Activated CD4-positive, CD25-positive, alpha-beta regulatory T cell treated with anti-CD3 and anti-CD28 coated beads, Interleukin-2, amount 50 U/mL, for 72 hours (primary cell): ENCODE results near the gene ALG11.
"Not testable (repeated sequence)": the region's sequence is repeated elsewhere in the genome, so short reads cannot be mapped to it uniquely, and the experiment has no call there.

Experiments
- DNase-seq: peaks from one replicate; pipeline ENCODE4 v3.0.0; 2021

Gene ALG11

GRCh38 chr13:52030401-52030800 lies 18.2 kb downstream of the ALG11 start:
- not testable (repeated sequence) for DNase-seq

- no peak for DNase-seq
These were observed 20.8 kb downstream of the ALG11 start for GRCh38 chr13:52033039-52033438.

GRCh38 chr13:52034616-52035226 lies 22.5 kb downstream of the ALG11 start:
- DNase-seq = no peak

GRCh38 chr13:52036037-52036436 lies 23.8 kb downstream of the ALG11 start:
- DNase-seq = no peak

- DNase-seq = no peak
These were observed 31.5 kb downstream of the ALG11 start for GRCh38 chr13:52043675-52044074.

- no peak for DNase-seq
These were observed 35.3 kb downstream of the ALG11 start for GRCh38 chr13:52047463-52047862.

GRCh38 chr13:52048516-52048915 lies 36.3 kb downstream of the ALG11 start:
- no peak for DNase-seq

- DNase-seq = no peak
These were observed 39.2 kb downstream of the ALG11 start for GRCh38 chr13:52051400-52051799.

GRCh38 chr13:52053460-52053859 lies 41.3 kb downstream of the ALG11 start:
- no peak for DNase-seq

GRCh38 chr13:52061064-52061463 lies 48.9 kb downstream of the ALG11 start:
- not testable (repeated sequence) for DNase-seq

- no peak for DNase-seq
These were observed 49.4 kb downstream of the ALG11 start for GRCh38 chr13:52061587-52061986.

GRCh38 chr13:52067237-52067636 lies 55.0 kb downstream of the ALG11 start:
- DNase-seq = no peak

- DNase-seq = no peak
These were observed 58.8 kb downstream of the ALG11 start for GRCh38 chr13:52070929-52071523.
